ENCODE data around the gene TENM4. TPM values are rescaled to one million over a fixed set of nuclear protein-coding genes. Genes with fewer than 3 reads are reported as not detected.

TENM4 gene
- polyA plus RNA-seq, 1 of the 3 experiments (the other 2 are of a cell fraction): 16.7 TPM

GRCh38 chr11:79078456-79078855, 362.4 kb downstream of the TENM4 start:
- ChIA-PET CTCF (interaction anchor here (0.7 to 2.4 kb wide), 10 partner anchors 9 to 363 kb away, joined by 3 to 17 read pairs (median 3); no protein-coding TSS in a partner anchor), POLR2A (interaction anchor here (1.8 kb wide), 1 partner anchor 10 kb away, joined by 4 read pairs; no protein-coding TSS in a partner anchor)
- Histone ChIP-seq H2AFZ (ENCODE audit: low read depth) (no peak overlapping the region; the same call in 1 of the 2 replicates), H3K36me3 (replicated peaks in 1 of 2; ENCODE audit: control insufficient read depth in 1 of 2, insufficient read depth in 2 of 2, low read length in 1 of 2) (no peaks in the 10 kb centered on the region), H4K20me1 (ENCODE audit: insufficient read depth) (no peaks in the 10 kb centered on the region), H3K4me1 (ENCODE audit: control insufficient read depth in 1 of 2, insufficient read depth in 2 of 2, low read depth in 1 of 2, low read length in 1 of 2) (peaks cover 27 to 83% of the 10 kb centered on the region in 2 experiments; a peak in 3 of 4 replicates), H3K79me2 (ENCODE audit: insufficient read depth) (no peaks in the 10 kb centered on the region), H3K4me3 (ENCODE audit: low read depth in 2 of 2, low read length in 1 of 2) (no peak overlapping the region), H3K9me3 (no peaks in the 10 kb centered on the region), H3K4me2 (no peak overlapping the region), H3K27me3 (ENCODE audit: insufficient read depth) (no peaks in the 10 kb centered on the region), H3K9ac (no peak overlapping the region; the same call in 1 of the 2 replicates), H3K9me2 (no peaks in the 10 kb centered on the region), H3K27ac (ENCODE audit: low read depth in 2 of 2, low read length in 1 of 2) (peak overlapping the region; percentile 32 to 85; a peak in 3 of 4 replicates), H3F3A (replicated peaks; ENCODE audit: insufficient read depth) (no peaks in the 10 kb centered on the region)
- 57% methylated on average over 2 of the region's 2 CpGs for WGBS (ENCODE audit: low lambda C conversion rate)
- TF ChIP-seq MAX (IDR thresholded peaks at IDR 0.05; ENCODE audit: low read depth) (no peak), RCOR1 (IDR thresholded peaks at IDR 0.05; ENCODE audit: low read length) (0 out of 2 replicates have a peak, but pooled peaks have one; percentile 11)
- no peak for DNase-seq

- Histone ChIP-seq H3K36me3 (replicated peaks in 1 of 2; ENCODE audit: control insufficient read depth in 1 of 2, insufficient read depth in 2 of 2, low read length in 1 of 2) (no peaks in the 10 kb centered on the region), H3K9me2 (no peaks in the 10 kb centered on the region), H4K20me1 (ENCODE audit: insufficient read depth) (no peaks in the 10 kb centered on the region), H3K27ac (ENCODE audit: low read depth in 2 of 2, low read length in 1 of 2) (peak overlapping the region; percentile 32 to 85; a peak in 3 of 4 replicates), H2AFZ (ENCODE audit: low read depth) (peak overlapping the region; percentile 38), H3F3A (replicated peaks; ENCODE audit: insufficient read depth) (no peaks in the 10 kb centered on the region), H3K79me2 (ENCODE audit: insufficient read depth) (no peaks in the 10 kb centered on the region), H3K9me3 (no peaks in the 10 kb centered on the region), H3K27me3 (ENCODE audit: insufficient read depth) (no peaks in the 10 kb centered on the region), H3K4me1 (ENCODE audit: control insufficient read depth in 1 of 2, insufficient read depth in 2 of 2, low read depth in 1 of 2, low read length in 1 of 2) (peaks cover 27 to 81% of the 10 kb centered on the region in 2 experiments; a peak in 3 of 4 replicates), H3K4me3 (ENCODE audit: low read depth in 2 of 2, low read length in 1 of 2) (no peak overlapping the region), H3K9ac (no peak overlapping the region; the same call in 1 of the 2 replicates), H3K4me2 (no peak overlapping the region)
- POLR2A ChIA-PET: interaction anchor here (1.8 kb wide), 1 partner anchor 10 kb away, joined by 4 read pairs; no protein-coding TSS in a partner anchor
- 52% methylated on average over 9 of the region's 9 CpGs for WGBS (ENCODE audit: low lambda C conversion rate)
- TF ChIP-seq MAX (IDR thresholded peaks at IDR 0.05; ENCODE audit: low read depth) (0 out of 2 replicates have a peak, but pooled peaks have one; percentile 14), RFX5 (IDR thresholded peaks at IDR 0.05; ENCODE audit: low read length) (no peak)
- CTCF ChIA-PET: interaction anchor here (0.6 to 2.4 kb wide), 9 partner anchors 9 to 361 kb away, joined by 3 to 17 read pairs (median 3); no protein-coding TSS in a partner anchor
- peak; percentile 54 for DNase-seq
Observed at GRCh38 chr11:79077702-79078330, 363.0 kb downstream of the TENM4 start.

- 73% methylated on average over 4 of the region's 4 CpGs for WGBS (ENCODE audit: low lambda C conversion rate)
Observed at GRCh38 chr11:79076526-79077115, 364.2 kb downstream of the TENM4 start.

More at GRCh38 chr11:79076526-79077115, 364.2 kb downstream of the TENM4 start:
- Histone ChIP-seq H3K27ac (ENCODE audit: low read depth in 2 of 2, low read length in 1 of 2) (peak overlapping the region in 1 of 2 experiments; percentile 85; a peak in 2 of 4 replicates), H4K20me1 (ENCODE audit: insufficient read depth) (no peaks in the 10 kb centered on the region), H3K4me1 (ENCODE audit: control insufficient read depth in 1 of 2, insufficient read depth in 2 of 2, low read depth in 1 of 2, low read length in 1 of 2) (peaks cover 23 to 78% of the 10 kb centered on the region in 2 experiments; a peak in 3 of 4 replicates), H3K4me2 (no peak overlapping the region), H3K9me3 (no peaks in the 10 kb centered on the region), H3K9ac (no peak overlapping the region), H3K4me3 (ENCODE audit: low read depth in 2 of 2, low read length in 1 of 2) (no peak overlapping the region), H3K36me3 (replicated peaks in 1 of 2; ENCODE audit: control insufficient read depth in 1 of 2, insufficient read depth in 2 of 2, low read length in 1 of 2) (no peaks in the 10 kb centered on the region), H3K27me3 (ENCODE audit: insufficient read depth) (no peaks in the 10 kb centered on the region), H3F3A (replicated peaks; ENCODE audit: insufficient read depth) (no peaks in the 10 kb centered on the region), H3K9me2 (no peaks in the 10 kb centered on the region), H2AFZ (ENCODE audit: low read depth) (no peak overlapping the region), H3K79me2 (ENCODE audit: insufficient read depth) (no peaks in the 10 kb centered on the region)
- POLR2A ChIA-PET: no interaction called here
- CTCF ChIA-PET: interaction anchor here (0.7 to 1.9 kb wide), 6 partner anchors 9 to 203 kb away, joined by 3 to 6 read pairs (median 3); no protein-coding TSS in a partner anchor
- TF ChIP-seq SMC3 (IDR thresholded peaks at IDR 0.05; ENCODE audit: low read depth, low read length) (peak; percentile 34), CTCF (IDR thresholded peaks at IDR 0.05) (peak; percentile 68), RAD21 (IDR thresholded peaks at IDR 0.05; ENCODE audit: low read length) (peak; percentile 57), ZBTB33 (IDR thresholded peaks at IDR 0.05; ENCODE audit: borderline replicate concordance, low read depth) (no peak), NRF1 (IDR thresholded peaks at IDR 0.05; ENCODE audit: low read depth, low read length) (no peak), REST (IDR thresholded peaks at IDR 0.05; ENCODE audit: low read depth, low read length) (no peak)
- peak; percentile 53 for DNase-seq

Measured in SK-N-SH (cell line).